HepG2 (cell line): ENCODE measurements around the gene CHP1. TPM values are rescaled to one million over a fixed set of nuclear protein-coding genes. Genes with fewer than 3 reads are reported as not detected.

Source experiments
- BCLAF1 ChIP-seq: fragments of 450-650 bp; IDR thresholded peaks from 2 replicates; pipeline ENCODE4 v1.6.1; 2017; ENCODE audit warnings: mild to moderate bottlenecking
- HNF1A ChIP-seq, 2 experiments: sonication (generic) in 1 of 2; formaldehyde crosslinking in 1 of 2; IDR thresholded peaks; 2 replicates each; pipeline versions ENCODE4 v1.4.0 to v1.6.1; 2016 to 2020; ENCODE audit warnings: borderline replicate concordance in 1 of 2, low read depth in 1 of 2, mild to moderate bottlenecking in 1 of 2, missing genetic modification reagents in 1 of 2
- HNF4G ChIP-seq, 2 experiments: sonication (generic) in 1 of 2; formaldehyde crosslinking in 1 of 2; IDR thresholded peaks; 2 replicates each; pipeline versions ENCODE4 v1.4.0 to v1.6.1; 2011 to 2020; ENCODE audit warnings: borderline replicate concordance in 2 of 2, low read depth in 2 of 2, mild to moderate bottlenecking in 2 of 2, low read length in 1 of 2, missing genetic modification reagents in 1 of 2, moderate library complexity in 1 of 2
- PHB2 ChIP-seq: fragments of 450-650 bp; IDR thresholded peaks from 2 replicates; pipeline ENCODE4 v1.6.1; 2018; ENCODE audit not compliant: partially characterized antibody
- SAFB2 ChIP-seq: sonication (generic); formaldehyde crosslinking; IDR thresholded peaks from 2 replicates; pipeline ENCODE4 v1.5.1; 2020; ENCODE audit warnings: missing genetic modification reagents, low read depth, mild to moderate bottlenecking, borderline replicate concordance
- SKI ChIP-seq: fragments of 450-650 bp; IDR thresholded peaks from one replicate; pipeline ENCODE4 v1.6.1; 2018; ENCODE audit warnings: mild to moderate bottlenecking; ENCODE audit not compliant: partially characterized antibody
- SOX13 ChIP-seq, 3 experiments: fragments of 450-650 bp in 1 of 3; sonication (generic) in 1 of 3; formaldehyde crosslinking in 1 of 3; IDR thresholded peaks in 2 of 3; conservative IDR thresholded peaks in 1 of 3; 2 replicates each; pipeline versions ENCODE4 v1.5.0 to v1.6.1; 2016 to 2020; ENCODE audit warnings: antibody characterized with exemption in 1 of 3, mild to moderate bottlenecking in 1 of 3, missing compliant biosample characterization in 1 of 3, missing genetic modification reagents in 1 of 3, moderate library complexity in 1 of 3
- SRSF4 ChIP-seq: fragments of 200-400 bp; formaldehyde crosslinking; IDR thresholded peaks from one replicate; pipeline ENCODE4 v1.6.1; 2018; ENCODE audit warnings: mild to moderate bottlenecking, low read depth, low read length, moderate library complexity; ENCODE audit not compliant: poor library complexity, severe bottlenecking
- TOE1 ChIP-seq: sonication (generic); formaldehyde crosslinking; IDR thresholded peaks from 2 replicates; pipeline ENCODE4 v1.4.0; 2020; ENCODE audit warnings: mild to moderate bottlenecking, missing genetic modification reagents
- ZBTB4 ChIP-seq: sonication (generic); formaldehyde crosslinking; IDR thresholded peaks from 2 replicates; pipeline ENCODE4 v1.4.0; 2020; ENCODE audit warnings: missing genetic modification reagents, mild to moderate bottlenecking, borderline replicate concordance
- ZBTB42 ChIP-seq: sonication (generic); formaldehyde crosslinking; IDR thresholded peaks from 2 replicates; pipeline ENCODE4 v1.5.0; 2020; ENCODE audit warnings: mild to moderate bottlenecking, missing genetic modification reagents
- ZMAT3 ChIP-seq: sonication (generic); formaldehyde crosslinking; conservative IDR thresholded peaks from 2 replicates; pipeline ENCODE4 v1.7.0; 2021; ENCODE audit warnings: missing genetic modification reagents
- ZNF350 ChIP-seq: sonication (generic); formaldehyde crosslinking; IDR thresholded peaks from 2 replicates; pipeline ENCODE4 v1.4.0; 2020; ENCODE audit warnings: mild to moderate bottlenecking, low read depth, missing genetic modification reagents, borderline replicate concordance
- ZNF746 ChIP-seq: sonication (generic); formaldehyde crosslinking; IDR thresholded peaks from 2 replicates; pipeline ENCODE4 v1.8.0; 2022; ENCODE audit warnings: mild to moderate bottlenecking, missing genetic modification reagents
- ZNF75D ChIP-seq: sonication (generic); formaldehyde crosslinking; IDR thresholded peaks from 2 replicates; pipeline ENCODE4 v1.8.1; 2023; ENCODE audit warnings: missing genetic modification reagents, mild to moderate bottlenecking, borderline replicate concordance
- polyA plus RNA-seq, 8 experiments: library from polyadenylated mRNA; depleted of rRNA in 3 of 8; stranded (reverse) in 7 of 8; unstranded in 1 of 8; fragments of >200 nt; fragmentation: Illumina TruSeq in 4 of 8; extraction: Trizol in 4 of 8; gene quantifications; 2 replicates each; pipeline versions ENCODE4 v1.2.1 to v1.2.3, GENCODE V29; 2011 to 2016; ENCODE audit warnings: low read depth in 4 of 8, missing spikeins in 1 of 8, mixed read lengths in 1 of 8; ENCODE audit not compliant: insufficient read depth in 1 of 8
- total RNA-seq, 5 experiments: library from RNA; depleted of rRNA; stranded (reverse); fragments of >200 nt; fragmentation: Illumina TruSeq; extraction: Trizol; gene quantifications; 2 replicates each; pipeline ENCODE4 v1.2.3, GENCODE V29; 2016; ENCODE audit warnings: low read depth in 1 of 5

CHP1 gene
- total and polyA plus RNA-seq, 2 of the 13 experiments (the other 11 are each of a cell fraction or from before 2014, with no cell fraction given) = 49.6 to 76.4 TPM

GRCh38 chr15:41230650-41231421 is at the start of gene CHP1, which contains the start of gene EXD1 (continued):
- TF ChIP-seq ZBTB4 (CRISPR knock-in tag) (peak; percentile 84; the same call in 1 of the 2 replicates), HNF1A (IDR thresholded peaks at IDR 0.05; ENCODE audit: low read depth) (0 out of 2 replicates have a peak, but pooled peaks have one; percentile 33), HNF1A (CRISPR knock-in tag; IDR thresholded peaks at IDR 0.05; ENCODE audit: borderline replicate concordance) (peak; percentile 71; the same call in 1 of the 2 replicates), TOE1 (CRISPR knock-in tag) (peak; percentile 54; the same call in 1 of the 2 replicates), SRSF4 (no peak), PHB2 (no peak), ZNF746 (peak; percentile 97), BCLAF1 (no peak), ZBTB42 (CRISPR knock-in tag) (no peak; the same call in 1 of the 2 replicates), ZNF75D (peak; percentile 92; the same call in 1 of the 2 replicates), SKI (peak; percentile 41), HNF4G (IDR thresholded peaks at IDR 0.05; ENCODE audit: borderline replicate concordance, low read depth, low read length) (peak; percentile 8; the same call in 1 of the 2 replicates), HNF4G (CRISPR knock-in tag; IDR thresholded peaks at IDR 0.05; ENCODE audit: borderline replicate concordance, low read depth) (0 out of 2 replicates have a peak, but pooled peaks have one; percentile 42), SAFB2 (CRISPR knock-in tag) (no peak; the same call in 1 of the 2 replicates), ZMAT3 (CRISPR knock-in tag) (peak; percentile 91), SOX13 (IDR thresholded peaks at IDR 0.05) (no peak), SOX13 (CRISPR knock-in tag; conservative IDR thresholded peaks at IDR 0.05 in 1 of 2, IDR thresholded peaks at IDR 0.05 in 1 of 2) (peak in 1 of 2 experiments; percentile 54; a peak in 2 of 4 replicates), ZNF350 (CRISPR knock-in tag) (peak; percentile 60; the same call in 1 of the 2 replicates)
